ENCODE measurements around the gene CEACAM6. TPM values are rescaled to one million over a fixed set of nuclear protein-coding genes. Genes with fewer than 3 reads are reported as not detected.

CEACAM6 gene
- total RNA-seq, 1 donor: not detected

DNA sequence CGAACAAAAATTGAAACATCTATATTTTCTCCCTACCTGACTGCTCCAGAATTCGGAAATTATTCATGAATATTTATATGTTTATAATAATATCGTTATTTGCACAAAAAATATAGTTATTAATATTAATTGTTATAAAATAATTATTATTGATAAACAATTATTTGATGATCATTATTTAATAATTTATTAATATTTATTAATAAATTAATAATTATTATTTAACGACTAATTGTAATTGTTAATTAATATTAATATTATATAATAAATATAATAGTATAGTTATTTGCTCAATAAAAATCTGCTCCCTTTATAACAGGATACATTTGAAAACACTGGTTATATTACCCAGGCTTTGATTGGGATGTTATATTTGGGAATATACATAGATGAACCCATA, 14.3 kb downstream of the CEACAM6 start:
- H3K79me2 ChIP-seq (ENCODE audit: insufficient read depth, low read length): no peaks in the 10 kb centered on the region
- DNase-seq (ENCODE audit: insufficient read length, low spot score, missing footprints): no peak
- no peaks in the 10 kb centered on the region for H3K4me1 ChIP-seq (ENCODE audit: insufficient read depth, low read length)
- H3K9me3 ChIP-seq (ENCODE audit: low read depth, low read length): no peaks in the 10 kb centered on the region
- no peak overlapping the region for H3K4me3 ChIP-seq (ENCODE audit: insufficient read depth, low read length)
- H3K27ac ChIP-seq (ENCODE audit: low read depth, low read length): no peak overlapping the region
- H3K27me3 ChIP-seq (ENCODE audit: insufficient read depth, low read length): peaks cover 7% of the 10 kb centered on the region
- H2AFZ ChIP-seq (ENCODE audit: low read length): no peak overlapping the region
- no peaks in the 10 kb centered on the region for H4K20me1 ChIP-seq (ENCODE audit: insufficient read depth, low read length)
- TF ChIP-seq, protein P1, sequence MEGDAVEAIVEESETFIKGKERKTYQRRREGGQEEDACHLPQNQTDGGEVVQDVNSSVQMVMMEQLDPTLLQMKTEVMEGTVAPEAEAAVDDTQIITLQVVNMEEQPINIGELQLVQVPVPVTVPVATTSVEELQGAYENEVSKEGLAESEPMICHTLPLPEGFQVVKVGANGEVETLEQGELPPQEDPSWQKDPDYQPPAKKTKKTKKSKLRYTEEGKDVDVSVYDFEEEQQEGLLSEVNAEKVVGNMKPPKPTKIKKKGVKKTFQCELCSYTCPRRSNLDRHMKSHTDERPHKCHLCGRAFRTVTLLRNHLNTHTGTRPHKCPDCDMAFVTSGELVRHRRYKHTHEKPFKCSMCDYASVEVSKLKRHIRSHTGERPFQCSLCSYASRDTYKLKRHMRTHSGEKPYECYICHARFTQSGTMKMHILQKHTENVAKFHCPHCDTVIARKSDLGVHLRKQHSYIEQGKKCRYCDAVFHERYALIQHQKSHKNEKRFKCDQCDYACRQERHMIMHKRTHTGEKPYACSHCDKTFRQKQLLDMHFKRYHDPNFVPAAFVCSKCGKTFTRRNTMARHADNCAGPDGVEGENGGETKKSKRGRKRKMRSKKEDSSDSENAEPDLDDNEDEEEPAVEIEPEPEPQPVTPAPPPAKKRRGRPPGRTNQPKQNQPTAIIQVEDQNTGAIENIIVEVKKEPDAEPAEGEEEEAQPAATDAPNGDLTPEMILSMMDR (IDR thresholded peaks at IDR 0.05; ENCODE audit: extremely low read depth, low read depth, low read length): no peak
- H3K36me3 ChIP-seq (ENCODE audit: insufficient read depth, low read length): no peaks in the 10 kb centered on the region
- no peak overlapping the region for H3K4me2 ChIP-seq (ENCODE audit: insufficient read depth, low read length)

DNA sequence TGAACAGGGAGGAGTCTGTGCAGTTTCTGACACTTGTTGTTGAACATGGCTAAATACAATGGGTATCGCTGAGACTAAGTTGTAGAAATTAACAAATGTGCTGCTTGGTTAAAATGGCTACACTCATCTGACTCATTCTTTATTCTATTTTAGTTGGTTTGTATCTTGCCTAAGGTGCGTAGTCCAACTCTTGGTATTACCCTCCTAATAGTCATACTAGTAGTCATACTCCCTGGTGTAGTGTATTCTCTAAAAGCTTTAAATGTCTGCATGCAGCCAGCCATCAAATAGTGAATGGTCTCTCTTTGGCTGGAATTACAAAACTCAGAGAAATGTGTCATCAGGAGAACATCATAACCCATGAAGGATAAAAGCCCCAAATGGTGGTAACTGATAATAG, 16.1 kb downstream of the CEACAM6 start:
- H3K4me2 ChIP-seq (ENCODE audit: insufficient read depth, low read length): no peak overlapping the region
- DNase-seq (ENCODE audit: insufficient read length, low spot score, missing footprints): no peak
- H2AFZ ChIP-seq (ENCODE audit: low read length): no peak overlapping the region

DNA sequence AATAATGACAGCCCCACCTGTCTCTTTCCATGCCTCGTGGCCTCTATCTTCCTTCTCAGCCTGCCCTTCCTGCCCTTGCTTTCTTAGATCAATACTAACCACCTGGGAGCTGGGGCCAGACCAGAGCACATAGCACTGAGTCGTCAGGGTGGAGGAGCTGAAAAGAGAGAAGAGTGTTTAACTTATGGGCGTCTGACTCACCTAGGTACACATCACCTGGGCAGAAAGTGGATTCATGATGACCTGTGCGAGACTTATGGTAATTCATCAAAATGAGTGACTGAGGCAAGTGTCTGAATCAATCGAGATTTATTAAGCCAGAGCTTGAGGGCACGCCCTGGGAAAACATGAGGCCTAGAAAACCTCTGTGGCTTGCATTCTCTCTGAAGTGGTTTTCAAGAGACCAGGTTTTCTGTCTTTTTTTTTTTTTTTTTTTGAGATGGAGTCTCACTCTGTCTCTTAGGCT, 19.2 kb downstream of the CEACAM6 start:
- TF ChIP-seq, protein P1 (IDR thresholded peaks at IDR 0.05; ENCODE audit: extremely low read depth, low read depth, low read length): no peak
- Histone ChIP-seq H3K27ac (ENCODE audit: low read depth, low read length) (no peak overlapping the region), H3K4me3 (ENCODE audit: insufficient read depth, low read length) (no peak overlapping the region), H3K4me2 (ENCODE audit: insufficient read depth, low read length) (no peak overlapping the region), H3K4me1 (ENCODE audit: insufficient read depth, low read length) (no peaks in the 10 kb centered on the region), H2AFZ (ENCODE audit: low read length) (no peak overlapping the region), H4K20me1 (ENCODE audit: insufficient read depth, low read length) (no peaks in the 10 kb centered on the region), H3K79me2 (ENCODE audit: insufficient read depth, low read length) (no peaks in the 10 kb centered on the region), H3K9me3 (ENCODE audit: low read depth, low read length) (no peaks in the 10 kb centered on the region), H3K27me3 (ENCODE audit: insufficient read depth, low read length) (peaks cover 18% of the 10 kb centered on the region), H3K36me3 (ENCODE audit: insufficient read depth, low read length) (no peaks in the 10 kb centered on the region)
- DNase-seq (ENCODE audit: insufficient read length, low spot score, missing footprints): no peak

More for the DNA sequence above, 16.1 kb downstream of the CEACAM6 start:
- Histone ChIP-seq H3K9me3 (ENCODE audit: low read depth, low read length) (no peaks in the 10 kb centered on the region), H3K79me2 (ENCODE audit: insufficient read depth, low read length) (no peaks in the 10 kb centered on the region), H3K4me3 (ENCODE audit: insufficient read depth, low read length) (no peak overlapping the region), H3K36me3 (ENCODE audit: insufficient read depth, low read length) (no peaks in the 10 kb centered on the region), H3K27me3 (ENCODE audit: insufficient read depth, low read length) (peaks cover 11% of the 10 kb centered on the region), H4K20me1 (ENCODE audit: insufficient read depth, low read length) (no peaks in the 10 kb centered on the region), H3K27ac (ENCODE audit: low read depth, low read length) (no peak overlapping the region), H3K4me1 (ENCODE audit: insufficient read depth, low read length) (no peaks in the 10 kb centered on the region)
- TF ChIP-seq, protein P1 (IDR thresholded peaks at IDR 0.05; ENCODE audit: extremely low read depth, low read depth, low read length): no peak

DNA sequence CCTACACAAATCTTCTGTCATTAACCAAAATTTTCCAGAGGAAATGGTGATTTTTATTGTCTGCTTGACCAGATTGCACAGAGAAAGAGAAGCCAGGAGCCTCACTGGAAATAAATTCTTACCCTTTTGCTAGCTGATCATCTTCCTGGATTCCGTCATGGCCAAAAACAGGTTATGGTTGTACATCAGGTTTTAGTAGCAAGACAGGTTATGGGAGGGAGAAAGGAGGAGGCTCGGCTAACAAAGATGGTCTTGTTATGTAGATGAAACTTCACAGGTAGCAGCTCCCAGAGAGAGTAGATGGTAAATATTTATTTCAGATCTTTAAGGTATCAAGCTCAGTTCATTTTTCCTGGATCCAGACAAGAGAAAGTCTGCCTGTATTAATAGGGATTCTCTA, 21.4 kb downstream of the CEACAM6 start:
- Histone ChIP-seq H3K4me3 (ENCODE audit: insufficient read depth, low read length) (no peak overlapping the region), H4K20me1 (ENCODE audit: insufficient read depth, low read length) (no peaks in the 10 kb centered on the region), H3K36me3 (ENCODE audit: insufficient read depth, low read length) (no peaks in the 10 kb centered on the region), H3K79me2 (ENCODE audit: insufficient read depth, low read length) (no peaks in the 10 kb centered on the region), H3K4me2 (ENCODE audit: insufficient read depth, low read length) (no peak overlapping the region), H3K27ac (ENCODE audit: low read depth, low read length) (no peak overlapping the region), H2AFZ (ENCODE audit: low read length) (no peak overlapping the region), H3K27me3 (ENCODE audit: insufficient read depth, low read length) (peaks cover 14% of the 10 kb centered on the region), H3K9me3 (ENCODE audit: low read depth, low read length) (no peaks in the 10 kb centered on the region), H3K4me1 (ENCODE audit: insufficient read depth, low read length) (no peaks in the 10 kb centered on the region)
- no peak for DNase-seq (ENCODE audit: insufficient read length, low spot score, missing footprints)
- TF ChIP-seq, protein P1 (IDR thresholded peaks at IDR 0.05; ENCODE audit: extremely low read depth, low read depth, low read length): no peak

All from osteoblast (primary cell).